Neural progenitor cell (in vitro differentiated cells): ENCODE data around the gene MST1R. TPM values are rescaled to one million over a fixed set of nuclear protein-coding genes. Genes with fewer than 3 reads are reported as not detected.

Experiments
- DNase-seq: peaks from one replicate; pipeline ENCODE4 v3.0.0-alpha.2; 2016; ENCODE audit warnings: low spot score
- H2AFZ ChIP-seq: fragments of 200-600 bp; sonication (generic); replicated peaks from 2 replicates; pipeline ENCODE4 v1.6.1; 2016; ENCODE audit warnings: antibody characterized with exemption
- H3F3A ChIP-seq: fragments of 200-600 bp; sonication (generic); 2 replicates; pipeline ENCODE4 v1.6.1; 2016; ENCODE audit warnings: antibody characterized with exemption, low read depth
- H3K27ac ChIP-seq: fragments of 200-600 bp; sonication (generic); 2 replicates; pipeline ENCODE4 v1.5.1; 2016; ENCODE audit warnings: mild to moderate bottlenecking
- H3K27me3 ChIP-seq: fragments of 200-600 bp; sonication (generic); 2 replicates; pipeline ENCODE4 v1.6.1; 2016; ENCODE audit warnings: mild to moderate bottlenecking, moderate library complexity
- H3K36me3 ChIP-seq: fragments of 200-600 bp; sonication (generic); 2 replicates; pipeline ENCODE4 v1.5.1; 2016
- H3K4me1 ChIP-seq: fragments of 200-600 bp; sonication (generic); 2 replicates; pipeline ENCODE4 v1.6.1; 2016; ENCODE audit warnings: mixed run types
- H3K4me2 ChIP-seq: fragments of 200-600 bp; sonication (generic); 2 replicates; pipeline ENCODE4 v1.6.1; 2016
- H3K4me3 ChIP-seq: fragments of 200-600 bp; sonication (generic); 2 replicates; pipeline ENCODE4 v1.5.1; 2016
- H3K79me2 ChIP-seq: fragments of 200-600 bp; sonication (generic); 2 replicates; pipeline ENCODE4 v1.6.1; 2016; ENCODE audit warnings: low read depth
- H3K9ac ChIP-seq: fragments of 200-600 bp; sonication (generic); 2 replicates; pipeline ENCODE4 v1.6.1; 2016
- H3K9me3 ChIP-seq: fragments of 200-600 bp; sonication (generic); 2 replicates; pipeline ENCODE4 v1.5.1; 2016; ENCODE audit warnings: low read depth
- H4K20me1 ChIP-seq: fragments of 200-600 bp; sonication (generic); 2 replicates; pipeline ENCODE4 v1.6.1; 2016; ENCODE audit warnings: low read depth
- H3K27ac Mint-ChIP-seq: 3 replicates; pipeline ENCODE4 v1.8.0; 2021; ENCODE audit warnings: mixed read lengths
- H3K27me3 Mint-ChIP-seq: 2 replicates; pipeline ENCODE4 v1.8.0; 2022; ENCODE audit warnings: low read depth, mild to moderate bottlenecking, inconsistent platforms, moderate library complexity, mixed read lengths; ENCODE audit not compliant: insufficient read depth
- H3K36me3 Mint-ChIP-seq: 3 replicates; pipeline ENCODE4 v1.8.0; 2021; ENCODE audit warnings: mixed read lengths
- H3K4me1 Mint-ChIP-seq: 3 replicates; pipeline ENCODE4 v1.8.0; 2021; ENCODE audit warnings: mixed read lengths
- H3K4me3 Mint-ChIP-seq: 3 replicates; pipeline ENCODE4 v1.8.0; 2021; ENCODE audit warnings: mild to moderate bottlenecking, moderate library complexity, mixed read lengths
- H3K9me3 Mint-ChIP-seq: 3 replicates; pipeline ENCODE4 v1.8.0; 2020; ENCODE audit warnings: mixed read lengths
- EZH2 ChIP-seq: fragments of 200-600 bp; sonication (generic); IDR thresholded peaks from 2 replicates; pipeline ENCODE4 v1.6.1; 2017; ENCODE audit warnings: antibody characterized with exemption, mild to moderate bottlenecking, moderate library complexity
- EZH2phosphoT487 ChIP-seq: fragments of 200-600 bp; sonication (generic); IDR thresholded peaks from 2 replicates; pipeline ENCODE4 v1.6.1; 2017; ENCODE audit warnings: antibody characterized with exemption
- total RNA-seq: library from RNA; depleted of rRNA; stranded (reverse); fragments of >200 nt; gene quantifications from 2 replicates; pipeline ENCODE4 v1.2.3, GENCODE V29; 2015; ENCODE audit warnings: low replicate concordance
- TF ChIP-seq, protein P1 (sequence below): fragments of 200-600 bp; sonication (generic); IDR thresholded peaks from 2 replicates; pipeline ENCODE4 v1.5.1; 2017; ENCODE audit warnings: antibody characterized with exemption, mild to moderate bottlenecking

The MST1R gene
- total RNA-seq, 1 donor from 2014 or later: 0.32 TPM

DNA sequence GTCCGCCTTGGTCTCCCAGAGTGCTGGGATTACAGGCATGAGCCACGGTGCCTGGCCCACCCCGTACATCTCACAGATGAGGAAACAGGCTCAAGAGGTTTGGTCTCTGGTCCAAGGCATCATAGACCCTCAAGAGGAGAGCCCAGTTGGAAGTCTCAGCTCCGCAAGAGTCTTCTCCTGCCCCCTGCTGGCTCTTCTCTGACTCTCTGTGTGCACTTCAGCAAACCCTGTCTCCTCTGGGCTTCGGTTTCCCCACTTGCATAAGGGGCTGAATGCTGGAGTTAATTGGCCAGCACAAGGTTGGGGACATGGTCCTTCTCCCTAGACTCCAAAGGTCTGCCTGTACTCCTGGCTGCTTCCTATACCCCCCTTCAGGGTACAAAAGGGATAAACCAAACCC lies 3.9 kb downstream of the MST1R start:
- Histone ChIP-seq H4K20me1 (no peaks in the 10 kb centered on the region), H3K27ac (no peak overlapping the region), H3K9ac (no peak overlapping the region), H3K36me3 (no peaks in the 10 kb centered on the region), H2AFZ (no peak overlapping the region), H3K4me1 (no peaks in the 10 kb centered on the region), H3K79me2 (no peaks in the 10 kb centered on the region), H3K27me3 (peaks cover 6% of the 10 kb centered on the region), H3K4me2 (no peak overlapping the region), H3K9me3 (no peaks in the 10 kb centered on the region), H3F3A (peaks cover 7% of the 10 kb centered on the region), H3K4me3 (no peak overlapping the region)
- Mint-ChIP-seq H3K4me1 (peaks cover 3% of the 10 kb centered on the region), H3K9me3 (no peaks in the 10 kb centered on the region), H3K27me3 (peaks cover 9% of the 10 kb centered on the region), H3K27ac (no peak overlapping the region), H3K36me3 (no peaks in the 10 kb centered on the region), H3K4me3 (no peak overlapping the region)
- TF ChIP-seq EZH2phosphoT487: no peak
- no peak for TF ChIP-seq EZH2
- TF ChIP-seq, protein P1, sequence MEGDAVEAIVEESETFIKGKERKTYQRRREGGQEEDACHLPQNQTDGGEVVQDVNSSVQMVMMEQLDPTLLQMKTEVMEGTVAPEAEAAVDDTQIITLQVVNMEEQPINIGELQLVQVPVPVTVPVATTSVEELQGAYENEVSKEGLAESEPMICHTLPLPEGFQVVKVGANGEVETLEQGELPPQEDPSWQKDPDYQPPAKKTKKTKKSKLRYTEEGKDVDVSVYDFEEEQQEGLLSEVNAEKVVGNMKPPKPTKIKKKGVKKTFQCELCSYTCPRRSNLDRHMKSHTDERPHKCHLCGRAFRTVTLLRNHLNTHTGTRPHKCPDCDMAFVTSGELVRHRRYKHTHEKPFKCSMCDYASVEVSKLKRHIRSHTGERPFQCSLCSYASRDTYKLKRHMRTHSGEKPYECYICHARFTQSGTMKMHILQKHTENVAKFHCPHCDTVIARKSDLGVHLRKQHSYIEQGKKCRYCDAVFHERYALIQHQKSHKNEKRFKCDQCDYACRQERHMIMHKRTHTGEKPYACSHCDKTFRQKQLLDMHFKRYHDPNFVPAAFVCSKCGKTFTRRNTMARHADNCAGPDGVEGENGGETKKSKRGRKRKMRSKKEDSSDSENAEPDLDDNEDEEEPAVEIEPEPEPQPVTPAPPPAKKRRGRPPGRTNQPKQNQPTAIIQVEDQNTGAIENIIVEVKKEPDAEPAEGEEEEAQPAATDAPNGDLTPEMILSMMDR: peak; percentile 54
- DNase-seq: peak; percentile 70

DNA sequence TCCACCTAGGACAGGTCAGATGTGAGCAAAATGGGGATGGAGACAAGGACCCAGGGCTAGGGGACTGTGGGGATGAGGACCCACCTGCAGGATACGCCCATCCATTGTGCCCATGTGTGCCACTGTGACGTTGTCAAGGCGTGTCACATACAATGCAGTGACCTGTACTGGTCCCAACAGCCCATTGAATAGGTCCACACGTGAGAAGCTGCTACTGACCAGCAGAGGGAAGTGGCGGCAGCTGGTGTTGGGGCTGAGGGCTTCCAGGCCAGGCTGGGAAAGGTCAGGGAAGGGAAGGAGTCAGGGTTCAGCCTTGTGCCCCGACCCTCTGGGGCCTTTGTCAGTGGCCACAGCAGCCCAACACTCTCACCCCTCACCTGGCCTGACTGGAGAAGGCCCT lies 4.7 kb downstream of the MST1R start:
- no peak overlapping the region for H3K27ac ChIP-seq
- Mint-ChIP-seq H3K36me3 (no peaks in the 10 kb centered on the region), H3K9me3 (no peaks in the 10 kb centered on the region), H3K4me1 (peaks cover 2% of the 10 kb centered on the region), H3K27me3 (peaks cover 9% of the 10 kb centered on the region), H3K4me3 (no peak overlapping the region), H3K27ac (no peak overlapping the region)
- DNase-seq: no peak
- no peaks in the 10 kb centered on the region for H3K36me3 ChIP-seq
- TF ChIP-seq, protein P1: no peak
- no peak for TF ChIP-seq EZH2phosphoT487
- TF ChIP-seq EZH2: no peak
- peaks cover 6% of the 10 kb centered on the region for H3K27me3 ChIP-seq
- peaks cover 7% of the 10 kb centered on the region for H3F3A ChIP-seq
- H3K9me3 ChIP-seq: no peaks in the 10 kb centered on the region
- no peaks in the 10 kb centered on the region for H4K20me1 ChIP-seq
- H3K9ac ChIP-seq: no peak overlapping the region
- no peak overlapping the region for H3K4me3 ChIP-seq
- no peak overlapping the region for H3K4me2 ChIP-seq
- H2AFZ ChIP-seq: no peak overlapping the region
- H3K79me2 ChIP-seq: no peaks in the 10 kb centered on the region
- no peaks in the 10 kb centered on the region for H3K4me1 ChIP-seq

DNA sequence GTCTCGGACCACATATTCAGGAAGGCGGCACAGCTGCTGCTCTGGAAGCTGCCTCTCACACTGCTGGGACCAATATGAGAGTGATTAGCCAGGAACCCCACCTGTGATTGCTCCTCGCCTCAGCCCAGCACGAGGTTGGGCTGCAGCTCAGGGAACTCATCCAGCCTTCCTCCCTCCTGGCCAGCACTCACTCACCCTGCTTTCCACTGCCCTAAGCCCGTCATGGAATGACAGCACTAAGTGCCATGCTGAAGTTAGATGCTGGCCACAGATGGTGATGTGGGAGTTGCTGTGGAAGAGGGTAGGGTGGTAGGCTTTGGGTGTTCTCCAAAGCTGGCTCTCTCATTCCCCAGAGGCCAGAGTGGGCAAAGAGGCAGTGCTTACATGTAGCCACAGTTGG lies 7.3 kb downstream of the MST1R start:
- TF ChIP-seq EZH2phosphoT487 (no peak), EZH2 (no peak)
- TF ChIP-seq, protein P1: no peak
- Histone ChIP-seq H3K27ac (no peak overlapping the region), H3K4me2 (no peak overlapping the region), H4K20me1 (no peaks in the 10 kb centered on the region), H3K36me3 (no peaks in the 10 kb centered on the region), H2AFZ (no peak overlapping the region), H3K4me3 (no peak overlapping the region), H3K79me2 (no peaks in the 10 kb centered on the region), H3K9ac (no peak overlapping the region), H3K9me3 (no peaks in the 10 kb centered on the region), H3K4me1 (no peaks in the 10 kb centered on the region), H3F3A (no peaks in the 10 kb centered on the region), H3K27me3 (no peaks in the 10 kb centered on the region)
- Mint-ChIP-seq H3K36me3 (no peaks in the 10 kb centered on the region), H3K27me3 (peaks cover 11% of the 10 kb centered on the region), H3K4me3 (no peak overlapping the region), H3K4me1 (no peaks in the 10 kb centered on the region), H3K9me3 (no peaks in the 10 kb centered on the region), H3K27ac (no peak overlapping the region)
- DNase-seq: no peak

DNA sequence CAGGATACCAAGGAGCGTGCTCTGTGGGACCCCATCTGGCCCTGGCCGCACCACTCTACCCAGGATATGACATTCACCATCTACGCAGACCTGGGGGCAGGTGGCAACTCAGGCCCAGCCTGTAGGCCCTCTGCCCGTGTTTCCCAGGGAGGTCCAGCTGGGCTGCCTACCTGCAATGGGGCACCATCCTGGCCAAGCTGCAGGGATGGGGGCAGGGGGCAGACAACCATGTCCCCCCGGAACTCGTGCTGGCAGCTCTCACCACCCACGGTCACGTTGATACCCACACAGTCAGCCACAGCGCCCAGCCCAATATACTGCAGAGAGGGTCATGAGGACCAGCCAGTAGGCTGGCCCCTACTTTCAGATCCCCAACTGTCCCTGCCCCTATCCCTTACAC lies 7.9 kb downstream of the MST1R start:
- no peaks in the 10 kb centered on the region for H4K20me1 ChIP-seq
- H3K4me2 ChIP-seq: no peak overlapping the region
- Mint-ChIP-seq H3K9me3 (no peaks in the 10 kb centered on the region), H3K4me3 (no peak overlapping the region), H3K27ac (no peak overlapping the region), H3K27me3 (peaks cover 11% of the 10 kb centered on the region), H3K4me1 (no peaks in the 10 kb centered on the region), H3K36me3 (no peaks in the 10 kb centered on the region)
- no peak for DNase-seq
- no peak overlapping the region for H3K9ac ChIP-seq
- H3F3A ChIP-seq: no peaks in the 10 kb centered on the region
- H3K9me3 ChIP-seq: no peaks in the 10 kb centered on the region
- no peaks in the 10 kb centered on the region for H3K4me1 ChIP-seq
- TF ChIP-seq EZH2phosphoT487 (no peak), EZH2 (no peak)
- TF ChIP-seq, protein P1: no peak
- H3K4me3 ChIP-seq: no peak overlapping the region
- no peak overlapping the region for H2AFZ ChIP-seq
- H3K36me3 ChIP-seq: no peaks in the 10 kb centered on the region
- no peaks in the 10 kb centered on the region for H3K27me3 ChIP-seq
- H3K27ac ChIP-seq: no peak overlapping the region
- H3K79me2 ChIP-seq: no peaks in the 10 kb centered on the region
